Right atrium auricular region (tissue), 2 donors: ENCODE data around the gene LRRC47. TPM values are rescaled to one million over a fixed set of nuclear protein-coding genes. Genes with fewer than 3 reads are reported as not detected.

Experiments
- DNase-seq: peaks from one replicate; pipeline ENCODE4 v3.0.0-alpha.2; 2019; ENCODE audit warnings: low spot score
- H3K27ac ChIP-seq, 2 donors: fragments of 200-600 bp; sonication (generic); 1 replicate in 1 of 2; 2 replicates in 1 of 2; pipeline ENCODE4 v1.5.1; 2016 to 2019
- H3K27me3 ChIP-seq, 2 donors: fragments of 200-600 bp; sonication (generic); one replicate each; pipeline versions ENCODE4 v1.5.1 to v1.6.0; 2017 to 2019
- H3K36me3 ChIP-seq: fragments of 200-600 bp; sonication (generic); one replicate; pipeline ENCODE4 v1.5.1; 2016
- H3K4me1 ChIP-seq, 2 donors: fragments of 200-600 bp; sonication (generic); one replicate each; pipeline versions ENCODE4 v1.5.1 to v1.6.0; 2017 to 2019
- H3K4me3 ChIP-seq, 2 donors: fragments of 200-600 bp; sonication (generic); 1 replicate in 1 of 2; 2 replicates in 1 of 2; pipeline ENCODE4 v1.5.1; 2017 to 2019; ENCODE audit warnings: mild to moderate bottlenecking in 1 of 2, moderate library complexity in 1 of 2
- H3K9me3 ChIP-seq, 2 donors: fragments of 200-600 bp; sonication (generic); one replicate each; pipeline ENCODE4 v1.5.1; 2019
- total RNA-seq, 2 donors: library from RNA; depleted of rRNA; stranded (reverse); fragments of >200 nt; gene quantifications; one replicate each; pipeline ENCODE4 v1.1.0, GENCODE V29; 2016
- TF ChIP-seq, protein P1 (sequence below), 2 donors: fragments of 200-600 bp; sonication (generic); IDR thresholded peaks; one replicate each; pipeline ENCODE4 v1.5.1; 2019; ENCODE audit warnings: antibody characterized with exemption in 2 of 2

LRRC47 gene
- total RNA-seq, 2 donors from 2014 or later = 31.7 to 33.6 TPM

DNA sequence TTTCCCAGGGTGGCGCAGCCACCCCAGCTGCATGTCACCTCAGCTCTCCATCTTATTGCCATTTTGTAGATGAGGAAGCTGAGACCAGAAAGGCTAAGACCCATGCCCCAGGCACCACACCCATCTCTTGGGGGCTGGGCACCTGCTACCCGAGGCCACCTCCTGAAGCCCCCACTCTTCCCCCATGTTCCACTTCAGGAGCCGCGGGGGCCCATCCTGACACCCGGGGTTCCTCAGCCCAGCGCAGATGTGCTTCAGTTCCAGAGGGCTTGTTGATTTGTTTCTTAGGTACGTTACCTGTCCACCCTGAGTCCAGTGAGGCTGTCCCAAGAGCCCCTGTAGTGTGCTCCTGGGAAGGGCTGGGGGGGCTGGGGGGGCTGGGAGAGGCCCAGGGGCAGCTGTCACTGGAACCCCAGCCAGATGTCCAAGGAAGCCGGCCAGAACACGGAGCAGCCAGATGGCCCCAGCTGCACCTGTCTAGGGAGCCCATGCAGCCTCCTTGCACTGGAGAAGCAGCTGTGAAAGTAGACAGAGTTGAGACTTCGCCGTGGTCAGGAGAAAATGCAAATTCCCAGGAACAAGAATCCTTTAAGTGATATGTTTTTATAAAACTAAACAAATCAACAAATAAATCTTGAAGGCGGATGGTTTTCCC is 61.1 kb downstream of the LRRC47 start:
- TF ChIP-seq, protein P1, sequence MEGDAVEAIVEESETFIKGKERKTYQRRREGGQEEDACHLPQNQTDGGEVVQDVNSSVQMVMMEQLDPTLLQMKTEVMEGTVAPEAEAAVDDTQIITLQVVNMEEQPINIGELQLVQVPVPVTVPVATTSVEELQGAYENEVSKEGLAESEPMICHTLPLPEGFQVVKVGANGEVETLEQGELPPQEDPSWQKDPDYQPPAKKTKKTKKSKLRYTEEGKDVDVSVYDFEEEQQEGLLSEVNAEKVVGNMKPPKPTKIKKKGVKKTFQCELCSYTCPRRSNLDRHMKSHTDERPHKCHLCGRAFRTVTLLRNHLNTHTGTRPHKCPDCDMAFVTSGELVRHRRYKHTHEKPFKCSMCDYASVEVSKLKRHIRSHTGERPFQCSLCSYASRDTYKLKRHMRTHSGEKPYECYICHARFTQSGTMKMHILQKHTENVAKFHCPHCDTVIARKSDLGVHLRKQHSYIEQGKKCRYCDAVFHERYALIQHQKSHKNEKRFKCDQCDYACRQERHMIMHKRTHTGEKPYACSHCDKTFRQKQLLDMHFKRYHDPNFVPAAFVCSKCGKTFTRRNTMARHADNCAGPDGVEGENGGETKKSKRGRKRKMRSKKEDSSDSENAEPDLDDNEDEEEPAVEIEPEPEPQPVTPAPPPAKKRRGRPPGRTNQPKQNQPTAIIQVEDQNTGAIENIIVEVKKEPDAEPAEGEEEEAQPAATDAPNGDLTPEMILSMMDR (IDR thresholded peaks at IDR 0.05) = no peak
- Histone ChIP-seq H3K9me3 (no peaks in the 10 kb centered on the region), H3K4me3 (no peak overlapping the region), H3K4me1 (peaks cover 0 to 24% of the 10 kb centered on the region in 2 donors), H3K27me3 (no peaks in the 10 kb centered on the region), H3K27ac (no peak overlapping the region), H3K36me3 (peaks cover 36% of the 10 kb centered on the region)
- no peak for DNase-seq

- Histone ChIP-seq H3K4me3 (no peak overlapping the region), H3K27me3 (no peaks in the 10 kb centered on the region), H3K4me1 (peaks cover 0 to 24% of the 10 kb centered on the region in 2 donors), H3K27ac (no peak overlapping the region), H3K9me3 (no peaks in the 10 kb centered on the region), H3K36me3 (peaks cover 30% of the 10 kb centered on the region)
- TF ChIP-seq, protein P1 (IDR thresholded peaks at IDR 0.05) = no peak
- no peak for DNase-seq
These were observed 61.7 kb downstream of the LRRC47 start for GRCh38 chr1:3734602-3735001.

GRCh38 chr1:3733883-3734589 is 62.3 kb downstream of the LRRC47 start:
- Histone ChIP-seq H3K36me3 (peaks cover 25% of the 10 kb centered on the region), H3K4me3 (no peak overlapping the region), H3K9me3 (no peaks in the 10 kb centered on the region), H3K27ac (no peak overlapping the region), H3K4me1 (peaks cover 0 to 24% of the 10 kb centered on the region in 2 donors), H3K27me3 (no peaks in the 10 kb centered on the region)
- DNase-seq = no peak
- TF ChIP-seq, protein P1 (IDR thresholded peaks at IDR 0.05) = no peak

DNA sequence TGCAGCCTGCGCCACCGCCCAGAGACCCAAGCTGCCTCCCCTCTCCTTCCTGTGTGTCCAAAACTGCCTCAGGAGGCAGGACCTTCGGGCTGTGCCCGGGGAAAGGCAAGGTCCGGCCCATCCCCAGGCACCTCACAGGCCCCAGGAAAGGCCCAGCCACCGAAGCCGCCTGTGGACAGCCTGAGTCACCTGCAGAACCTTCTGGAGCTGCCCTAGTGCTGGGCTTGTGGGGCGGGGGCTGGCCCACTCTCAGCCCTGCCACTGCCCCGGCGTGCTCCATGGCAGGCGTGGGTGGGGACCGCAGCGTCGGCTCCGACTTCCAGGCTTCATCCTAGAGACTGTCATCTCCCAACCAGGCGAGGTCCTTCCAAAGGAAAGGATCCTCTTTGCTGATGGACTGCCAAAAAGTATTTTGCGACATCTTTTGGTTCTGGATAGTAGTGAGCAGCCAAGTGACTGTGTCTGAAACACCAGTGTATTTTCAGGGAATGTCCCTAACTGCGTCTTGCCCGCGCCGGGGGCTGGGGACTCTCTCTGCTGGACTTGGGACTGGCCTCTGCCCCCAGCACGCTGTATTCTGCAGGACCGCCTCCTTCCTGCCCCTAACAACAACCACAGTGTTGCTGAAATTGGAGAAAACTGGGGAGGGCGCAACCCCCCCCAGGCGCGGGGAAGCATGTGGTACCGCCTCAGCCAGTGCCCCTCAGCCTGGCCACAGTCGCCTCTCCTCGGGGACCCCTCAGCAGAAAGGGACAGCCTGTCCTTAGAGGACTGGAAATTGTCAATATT is 63.0 kb downstream of the LRRC47 start:
- H3K27ac ChIP-seq = no peak overlapping the region
- TF ChIP-seq, protein P1 (IDR thresholded peaks at IDR 0.05) = no peak
- no peak for DNase-seq
- no peaks in the 10 kb centered on the region for H3K27me3 ChIP-seq
- H3K9me3 ChIP-seq = no peaks in the 10 kb centered on the region
- no peak overlapping the region for H3K4me3 ChIP-seq
- peaks cover 18% of the 10 kb centered on the region for H3K36me3 ChIP-seq
- peaks cover 0 to 24% of the 10 kb centered on the region in 2 donors for H3K4me1 ChIP-seq

- peaks cover 0 to 24% of the 10 kb centered on the region in 2 donors for H3K4me1 ChIP-seq
- H3K9me3 ChIP-seq = no peaks in the 10 kb centered on the region
- H3K27ac ChIP-seq = no peak overlapping the region
- H3K27me3 ChIP-seq = no peaks in the 10 kb centered on the region
- peaks cover 11% of the 10 kb centered on the region for H3K36me3 ChIP-seq
- no peak for DNase-seq
- TF ChIP-seq, protein P1 (IDR thresholded peaks at IDR 0.05) = no peak
- no peak overlapping the region for H3K4me3 ChIP-seq
These were observed 63.7 kb downstream of the LRRC47 start for GRCh38 chr1:3732434-3733093.
